ES-I3 (cell line): ENCODE results near the gene KRT35.

Experiments
- H3K36me3 ChIP-seq: 2 replicates; pipeline ENCODE4 v1.6.1; 2013; ENCODE audit warnings: mild to moderate bottlenecking, low read length, control low read depth, moderate library complexity; ENCODE audit not compliant: insufficient read depth
- H3K4me1 ChIP-seq: 2 replicates; pipeline ENCODE4 v1.6.1; 2013; ENCODE audit warnings: mild to moderate bottlenecking, control low read depth, low read length; ENCODE audit not compliant: insufficient read depth
- H3K9ac ChIP-seq: 2 replicates; pipeline ENCODE4 v1.6.1; 2013; ENCODE audit warnings: low read depth, mild to moderate bottlenecking, low read length, moderate library complexity
- H3K9me3 ChIP-seq: 2 replicates; pipeline ENCODE4 v1.6.1; 2013; ENCODE audit warnings: mild to moderate bottlenecking, low read length, moderate library complexity; ENCODE audit not compliant: control insufficient read depth, insufficient read depth

Gene KRT35

DNA sequence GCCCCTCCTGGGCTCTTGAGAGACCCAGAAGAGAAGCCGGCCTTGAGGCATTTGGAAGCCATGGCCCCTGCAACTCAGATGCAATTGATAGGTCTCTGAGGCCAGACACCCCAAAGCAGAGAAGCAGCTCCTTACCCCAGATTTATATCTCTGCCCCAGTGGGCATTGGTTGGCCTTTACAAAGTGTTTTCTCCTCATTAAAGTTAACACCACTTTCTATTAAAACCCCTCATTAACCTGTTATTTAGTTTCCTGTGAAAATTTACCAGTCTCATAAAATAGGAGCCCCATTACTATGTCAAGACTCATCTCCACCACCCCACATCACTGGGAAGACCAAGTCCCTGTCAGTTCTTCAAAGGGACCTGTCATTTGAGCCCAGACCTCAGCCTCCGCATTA, at the start of gene KRT35:
Gene KRT35, minus strand, starts transcription at position 116 of the 400 bp plus-strand sequence. Its CDS starts 54 bp downstream, at position 62.
- H3K36me3 ChIP-seq: no peaks in the 10 kb centered on the region
- H3K4me1 ChIP-seq: no peaks in the 10 kb centered on the region
- no peak within 1 kb of the TSS for H3K9ac ChIP-seq
- H3K9me3 ChIP-seq: no peaks in the 10 kb centered on the region

DNA sequence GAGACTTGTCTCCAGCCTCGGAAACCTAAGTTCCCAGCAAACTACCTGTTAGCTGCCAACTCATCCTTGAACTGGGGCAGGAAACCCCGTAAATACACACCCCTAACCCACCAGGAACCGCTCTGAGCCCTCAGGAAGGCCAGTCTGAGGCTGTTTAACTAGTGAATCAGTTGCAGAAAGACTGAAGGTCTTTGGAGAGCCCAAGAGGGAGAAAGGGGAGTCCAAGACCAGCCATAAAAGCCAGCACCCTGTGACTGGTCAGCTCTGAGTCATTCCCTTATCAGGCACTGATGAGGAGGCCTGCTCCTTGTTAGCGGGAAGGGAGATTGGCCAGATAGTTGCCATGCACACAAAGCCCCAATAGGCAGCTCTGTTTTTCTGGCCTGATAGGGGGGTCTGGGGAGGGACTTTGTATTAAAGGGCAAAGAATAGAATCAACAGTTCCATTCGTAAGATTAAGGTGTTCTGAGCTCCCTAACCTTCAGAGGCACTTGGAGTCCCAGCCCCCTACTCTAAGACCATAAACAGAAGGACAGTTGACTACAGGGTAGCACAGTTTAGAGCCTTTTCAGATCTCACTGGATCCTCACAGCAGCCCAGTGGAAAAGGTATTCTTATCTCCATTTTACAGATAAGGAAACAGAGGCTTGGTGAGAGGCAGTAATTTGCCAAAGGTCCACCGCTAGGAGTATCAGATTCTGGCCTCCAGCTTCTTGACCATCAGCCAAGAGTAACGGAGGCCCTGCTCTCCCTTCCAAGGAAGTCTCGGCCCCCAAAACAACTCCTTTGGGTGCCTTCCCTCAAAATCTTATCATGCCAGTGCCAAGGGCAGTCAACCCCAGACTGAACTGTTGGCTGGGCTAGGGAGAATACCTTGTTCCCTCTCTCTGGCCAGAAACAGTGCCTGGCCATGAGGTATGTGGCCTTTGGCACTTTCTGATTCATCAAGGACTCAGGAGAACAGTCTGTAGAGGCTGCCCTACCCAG, 49.4 kb upstream of the KRT35 start:
- no peaks in the 10 kb centered on the region for H3K9me3 ChIP-seq
- H3K4me1 ChIP-seq: peaks cover 17% of the 10 kb centered on the region; the same call in 1 of the 2 replicates
- H3K36me3 ChIP-seq: no peaks in the 10 kb centered on the region; the same call in 1 of the 2 replicates
- H3K9ac ChIP-seq: no peak overlapping the region

DNA sequence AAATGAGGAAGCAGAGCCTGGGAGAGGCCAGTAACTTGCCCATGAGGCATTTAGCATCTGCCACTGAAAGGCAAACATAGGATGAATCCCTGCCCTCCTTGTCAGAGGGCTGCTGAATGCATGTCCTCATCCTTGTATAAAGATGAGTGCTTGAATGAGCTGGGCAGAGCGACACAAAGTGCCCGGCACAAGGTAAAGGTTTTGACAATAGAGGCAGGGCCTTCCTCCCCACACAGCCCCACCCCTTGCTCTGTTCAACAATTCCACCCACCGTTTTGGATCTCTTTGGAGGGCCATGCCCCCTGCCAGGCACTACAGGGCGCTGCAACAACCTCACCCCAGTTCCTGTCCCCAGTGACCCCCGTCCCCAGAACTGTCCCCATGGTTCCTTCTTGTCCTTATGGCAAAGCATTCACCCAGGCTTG, 48.6 kb upstream of the KRT35 start:
- H3K36me3 ChIP-seq: peaks cover 5% of the 10 kb centered on the region
- H3K9me3 ChIP-seq: no peaks in the 10 kb centered on the region
- peaks cover 17% of the 10 kb centered on the region; the same call in 1 of the 2 replicates for H3K4me1 ChIP-seq
- H3K9ac ChIP-seq: peak overlapping the region; percentile 13; the same call in 1 of the 2 replicates

DNA sequence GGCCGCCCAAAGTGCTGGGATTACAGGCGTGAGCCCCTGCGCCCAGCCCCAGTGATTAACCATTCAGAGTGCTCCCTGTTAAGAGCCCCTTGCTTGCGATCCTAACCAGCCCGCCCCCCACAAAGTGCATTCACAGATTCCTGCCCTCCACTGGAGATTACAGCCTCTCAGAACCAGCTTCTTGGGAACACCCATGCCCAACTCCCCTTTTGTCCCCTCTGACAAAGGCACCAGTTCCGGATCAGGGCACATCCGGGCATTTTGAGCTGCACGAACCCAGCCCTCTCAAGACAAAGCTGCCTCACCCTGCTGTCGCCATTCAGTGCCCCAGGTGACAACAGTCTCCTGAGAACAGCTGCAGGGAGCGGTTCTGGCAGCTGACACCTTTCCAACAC, 48.0 kb upstream of the KRT35 start:
- peak overlapping the region; percentile 13; the same call in 1 of the 2 replicates for H3K9ac ChIP-seq

DNA sequence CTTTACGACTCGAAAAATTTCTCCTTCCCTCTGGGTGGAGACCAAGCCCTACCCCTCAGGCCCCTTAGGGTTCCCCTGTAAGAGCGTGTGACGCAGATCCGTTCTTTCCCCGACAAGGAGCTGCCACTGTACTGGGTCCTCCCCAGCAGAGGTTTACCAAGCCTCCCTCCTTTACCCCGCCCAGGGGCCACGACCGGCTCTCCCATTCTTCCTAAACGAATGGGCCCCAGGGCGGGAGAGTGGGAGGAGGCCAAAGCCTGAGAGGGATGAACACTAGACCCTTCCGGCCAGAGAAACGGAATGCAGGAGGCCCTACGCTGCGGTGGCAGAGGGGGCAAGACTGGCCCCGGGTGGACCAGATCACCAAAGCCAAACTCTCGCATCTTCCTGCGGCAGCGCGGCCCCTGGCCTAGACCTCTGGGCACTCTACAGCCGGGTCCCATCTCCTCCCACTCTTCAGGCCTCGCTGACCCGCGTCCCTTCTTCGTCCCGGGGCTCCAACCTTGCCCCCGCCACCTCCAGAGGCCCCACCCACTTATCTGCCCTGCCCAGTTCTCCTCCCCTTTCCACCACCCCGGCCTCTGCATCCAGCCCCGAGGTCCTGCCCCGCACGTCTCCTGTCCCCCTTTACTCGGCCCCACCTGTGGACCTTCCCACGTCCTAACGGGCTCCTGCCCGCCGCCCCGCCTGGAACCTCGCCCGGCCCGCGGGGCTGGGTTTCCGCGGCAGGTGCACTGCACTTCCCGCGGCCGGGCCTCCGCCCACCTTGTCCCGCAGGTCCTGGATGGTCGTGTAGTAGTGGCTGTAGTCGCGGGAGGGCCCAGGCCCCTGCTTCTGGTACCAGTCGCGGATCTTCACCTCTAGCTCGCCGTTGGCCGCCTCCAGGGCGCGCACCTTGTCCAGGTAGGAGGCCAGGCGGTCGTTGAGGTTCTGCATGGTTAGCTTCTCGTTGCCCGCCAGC, 46.4 kb upstream of the KRT35 start:
- Histone ChIP-seq H3K4me1 (peaks cover 21% of the 10 kb centered on the region; the same call in 1 of the 2 replicates), H3K9ac (peak overlapping the region; percentile 92), H3K9me3 (no peaks in the 10 kb centered on the region), H3K36me3 (peaks cover 12% of the 10 kb centered on the region)

More for the DNA sequence above, 48.0 kb upstream of the KRT35 start:
- no peaks in the 10 kb centered on the region for H3K9me3 ChIP-seq
- H3K4me1 ChIP-seq: peaks cover 17% of the 10 kb centered on the region; the same call in 1 of the 2 replicates
- peaks cover 6% of the 10 kb centered on the region for H3K36me3 ChIP-seq

DNA sequence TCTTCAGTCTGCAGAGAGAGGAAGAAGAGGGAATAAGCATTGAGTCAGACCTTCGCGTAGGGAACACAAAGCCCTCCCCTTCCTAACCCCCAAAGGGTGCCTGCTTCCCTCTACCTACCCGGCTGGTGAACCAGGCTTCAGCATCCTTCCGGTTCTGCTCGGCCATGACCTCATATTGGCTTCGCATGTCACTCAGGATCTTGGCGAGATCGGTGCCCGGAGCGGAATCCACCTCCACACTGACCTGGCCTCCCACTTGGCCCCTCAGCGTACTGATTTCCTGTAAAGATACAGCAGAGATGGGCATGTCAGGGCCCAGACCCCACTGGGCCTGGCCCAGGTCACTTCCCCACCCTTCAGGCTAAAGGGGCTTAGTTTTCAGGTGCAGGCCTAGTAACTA, 43.3 kb upstream of the KRT35 start:
- peaks cover 12% of the 10 kb centered on the region for H3K36me3 ChIP-seq
- no peak overlapping the region for H3K9ac ChIP-seq
- no peaks in the 10 kb centered on the region for H3K9me3 ChIP-seq
- H3K4me1 ChIP-seq: peaks cover 22% of the 10 kb centered on the region; the same call in 1 of the 2 replicates

DNA sequence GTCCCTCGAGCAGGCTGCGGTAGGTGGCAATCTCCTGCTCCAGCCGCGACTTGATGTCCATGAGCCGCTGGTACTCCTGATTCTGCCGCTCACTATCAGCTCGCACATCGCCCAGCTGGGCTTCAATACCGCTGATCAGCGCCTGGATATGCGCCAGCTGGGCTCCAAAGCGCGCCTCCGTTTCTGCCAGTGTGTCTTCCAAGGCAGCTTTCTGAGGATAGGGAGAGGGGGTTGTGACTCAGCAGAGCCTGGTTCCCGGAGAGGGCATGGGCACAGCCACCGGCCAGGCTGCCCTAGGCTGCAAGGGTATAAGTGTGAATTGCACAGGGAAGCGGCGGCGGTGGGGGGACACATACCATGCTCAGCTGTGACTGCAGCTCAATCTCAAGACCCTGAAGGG, 42.8 kb upstream of the KRT35 start:
- Histone ChIP-seq H3K4me1 (peaks cover 19% of the 10 kb centered on the region; the same call in 1 of the 2 replicates), H3K9me3 (no peaks in the 10 kb centered on the region), H3K9ac (no peak overlapping the region), H3K36me3 (peaks cover 12% of the 10 kb centered on the region)

DNA sequence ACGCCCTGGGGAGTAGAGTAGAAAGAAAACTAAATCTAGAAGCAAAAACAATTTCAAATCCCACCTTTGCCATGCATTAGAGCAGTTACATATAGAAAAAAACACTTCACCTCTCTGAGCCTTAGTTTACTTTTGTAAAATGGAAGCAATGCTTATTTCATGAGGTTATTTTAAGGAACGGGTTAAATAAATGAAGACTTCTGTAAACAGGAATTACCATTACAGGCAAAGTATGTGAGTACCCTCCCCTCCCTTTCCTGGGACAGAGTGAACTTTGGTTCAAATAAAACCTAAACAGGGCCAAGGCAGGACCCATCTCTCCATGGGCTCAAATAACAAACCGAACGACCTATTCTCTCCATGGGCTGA, 42.3 kb upstream of the KRT35 start:
- Histone ChIP-seq H3K9me3 (no peaks in the 10 kb centered on the region), H3K4me1 (peaks cover 19% of the 10 kb centered on the region; the same call in 1 of the 2 replicates), H3K36me3 (peaks cover 12% of the 10 kb centered on the region), H3K9ac (no peak overlapping the region)

DNA sequence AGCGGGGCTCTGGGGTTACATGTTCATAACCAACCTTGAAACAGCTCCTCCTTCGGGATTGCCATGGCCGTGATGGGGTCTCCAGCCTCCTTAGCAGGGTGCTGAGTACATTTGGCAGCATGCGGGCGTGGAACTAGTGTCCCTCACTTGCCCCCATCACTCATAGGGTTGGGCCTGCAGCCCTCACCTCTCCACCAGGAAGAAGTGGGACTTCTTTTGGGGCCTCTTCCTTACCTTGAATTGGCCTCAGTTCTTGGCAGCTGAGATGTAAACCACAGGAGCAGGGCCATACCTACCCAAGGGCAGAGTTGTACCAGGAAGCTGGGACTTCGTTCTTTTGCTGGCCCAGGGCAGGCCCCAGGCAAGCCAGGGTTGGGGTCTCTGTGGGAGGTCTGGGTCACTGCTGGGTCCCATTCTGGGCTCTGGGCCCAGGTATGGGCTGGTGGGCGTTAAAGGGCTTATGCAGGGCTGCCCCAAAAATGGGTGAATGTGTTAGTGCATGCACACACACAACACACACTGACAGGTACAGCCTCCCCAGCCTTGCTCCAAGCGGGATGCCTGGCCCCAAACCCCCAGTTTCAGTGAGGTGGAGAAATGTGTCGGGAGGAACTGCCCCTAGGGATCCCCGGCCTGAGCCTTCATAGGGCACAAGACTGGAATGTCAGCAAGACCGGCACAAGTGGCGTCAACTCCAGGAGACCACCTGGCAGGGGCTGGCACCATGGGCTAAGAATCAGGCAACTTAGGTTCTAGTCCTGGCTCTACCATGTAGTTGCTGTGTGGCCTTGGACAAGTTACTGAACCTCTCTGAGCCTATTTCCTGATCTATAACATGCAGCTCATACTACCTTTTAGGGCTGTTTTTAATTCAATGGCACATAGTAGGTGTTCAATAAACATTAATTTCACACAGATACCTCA, 41.6 kb upstream of the KRT35 start:
- Histone ChIP-seq H3K9me3 (no peaks in the 10 kb centered on the region), H3K36me3 (peaks cover 12% of the 10 kb centered on the region), H3K4me1 (peaks cover 19% of the 10 kb centered on the region; the same call in 1 of the 2 replicates), H3K9ac (no peak overlapping the region)

DNA sequence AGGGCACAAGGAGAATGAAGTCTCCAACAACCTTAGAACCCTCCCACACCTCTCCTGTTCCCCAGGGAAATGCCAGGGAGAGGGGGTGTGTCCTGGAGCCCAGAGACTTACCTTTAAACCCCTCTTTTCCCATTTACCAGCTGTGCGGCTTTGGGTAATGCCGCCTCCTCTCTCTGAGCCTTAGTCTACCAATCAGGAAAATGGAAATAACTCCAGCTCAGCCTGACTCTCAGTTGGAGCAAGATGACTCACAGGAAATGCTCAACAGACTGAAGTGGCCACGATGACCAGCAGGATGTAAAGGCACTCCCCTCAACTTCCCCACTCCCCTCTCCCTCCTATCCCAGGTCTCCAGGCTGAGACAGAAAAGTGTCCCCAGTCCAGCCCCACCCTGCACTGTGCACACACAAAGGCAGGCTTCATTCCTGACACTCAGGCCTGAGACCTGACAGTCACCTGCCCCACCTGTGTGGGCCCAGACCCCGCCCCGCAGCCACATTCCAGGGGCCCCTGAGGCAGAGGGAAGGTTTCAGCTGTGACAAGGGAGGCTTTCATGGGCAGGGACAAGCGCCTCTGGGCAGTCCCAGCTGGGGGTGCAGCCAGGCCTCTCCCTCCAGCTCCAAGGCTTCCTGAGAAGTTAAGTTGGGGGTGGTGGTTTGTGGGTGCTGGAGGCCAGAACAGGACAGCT, 40.8 kb upstream of the KRT35 start:
- Histone ChIP-seq H3K36me3 (peaks cover 12% of the 10 kb centered on the region), H3K9ac (no peak overlapping the region), H3K9me3 (no peaks in the 10 kb centered on the region), H3K4me1 (peaks cover 19% of the 10 kb centered on the region; the same call in 1 of the 2 replicates)

DNA sequence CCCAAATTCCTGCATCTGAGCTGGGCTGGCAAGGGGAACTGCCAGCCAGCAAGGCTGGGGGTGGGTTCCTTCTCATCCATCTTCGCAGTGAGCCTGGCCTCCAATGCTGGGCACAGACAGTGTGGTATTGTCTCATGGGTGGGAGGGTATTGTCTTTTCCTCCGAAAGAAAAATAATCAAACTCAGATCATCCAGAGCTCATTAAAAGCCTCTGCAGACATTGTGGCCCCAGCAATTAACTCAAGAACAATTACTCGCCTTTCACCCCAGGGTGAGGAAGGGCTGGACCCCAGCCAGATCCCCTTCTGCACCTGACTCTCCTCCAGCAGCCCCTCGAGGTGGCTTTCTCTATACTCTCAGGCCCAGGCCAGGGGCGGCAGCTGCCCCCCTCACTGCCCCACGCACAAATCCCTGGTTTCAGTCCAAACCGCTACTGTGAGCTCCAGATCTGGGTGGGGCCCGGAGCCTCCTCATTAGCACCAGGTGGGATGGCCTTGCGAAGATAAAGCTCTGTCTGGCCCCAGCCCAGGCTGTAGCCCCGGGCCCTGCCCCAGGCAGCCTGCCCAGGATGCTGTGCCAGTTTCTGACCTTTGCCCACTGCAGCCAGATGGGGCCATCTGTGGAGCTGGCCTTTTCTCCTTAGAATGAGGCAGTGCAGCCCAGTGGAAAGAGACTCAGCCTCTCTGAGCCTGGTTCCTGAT, 40.0 kb upstream of the KRT35 start:
- H3K36me3 ChIP-seq: peaks cover 12% of the 10 kb centered on the region
- peaks cover 19% of the 10 kb centered on the region; the same call in 1 of the 2 replicates for H3K4me1 ChIP-seq
- H3K9ac ChIP-seq: no peak overlapping the region
- no peaks in the 10 kb centered on the region for H3K9me3 ChIP-seq

DNA sequence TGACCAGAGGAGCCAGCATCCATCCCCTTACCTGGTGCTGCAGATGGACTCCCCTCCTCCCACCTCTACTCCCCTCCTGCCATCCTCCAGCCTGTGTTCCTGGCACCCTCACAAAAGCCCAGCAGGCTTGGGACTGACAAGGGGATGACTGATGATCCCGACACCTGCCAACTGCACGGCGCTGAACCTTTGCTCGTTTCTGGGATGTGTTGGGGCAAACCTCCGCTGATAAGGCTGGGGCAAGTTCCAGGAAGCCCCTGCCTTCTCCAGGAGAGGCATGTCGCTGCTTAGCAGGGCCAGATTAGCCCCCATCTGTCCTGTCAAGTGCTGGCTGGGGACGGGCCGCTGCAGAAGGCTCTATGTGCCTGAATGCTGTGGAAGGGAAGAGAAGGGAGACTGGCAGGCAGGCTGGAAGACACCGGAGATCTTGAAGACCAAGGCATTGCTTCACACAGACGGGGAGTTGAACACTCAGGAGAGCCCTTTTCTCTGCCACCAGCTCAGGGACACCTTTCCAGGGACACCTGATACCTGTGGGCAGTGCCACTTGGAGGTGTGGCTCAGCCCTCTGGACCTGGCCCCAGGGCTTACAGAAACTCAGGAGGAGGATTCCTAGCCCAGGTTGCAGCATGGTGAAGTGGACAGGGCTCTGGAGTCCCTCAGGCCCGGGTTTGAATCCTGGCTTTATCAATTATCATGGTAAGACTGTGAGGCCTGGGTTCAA, 38.7 kb upstream of the KRT35 start:
- Histone ChIP-seq H3K9me3 (no peaks in the 10 kb centered on the region), H3K4me1 (peaks cover 19% of the 10 kb centered on the region; the same call in 1 of the 2 replicates), H3K36me3 (peaks cover 8% of the 10 kb centered on the region), H3K9ac (no peak overlapping the region)
